H9 (cell line): ENCODE measurements around the gene BNC1. TPM values are rescaled to one million over a fixed set of nuclear protein-coding genes. Genes with fewer than 3 reads are reported as not detected.

ENCODE experiments used
- DNase-seq: peaks from one replicate; pipeline ENCODE4 v3.0.0-alpha.2; 2017
- H2AFZ ChIP-seq: one replicate; pipeline ENCODE4 v1.6.1; 2013; ENCODE audit warnings: mild to moderate bottlenecking, low read length, control low read depth, moderate library complexity
- H2AK5ac ChIP-seq: 2 replicates; pipeline ENCODE4 v1.6.1; 2013; ENCODE audit warnings: low read length, control low read depth, mixed read lengths; ENCODE audit not compliant: insufficient read length
- H2BK120ac ChIP-seq: one replicate; pipeline ENCODE4 v1.6.1; 2013; ENCODE audit warnings: low read depth, mild to moderate bottlenecking, low read length, control low read depth, inconsistent platforms; ENCODE audit not compliant: poor library complexity, severe bottlenecking
- H2BK12ac ChIP-seq: 2 replicates; pipeline ENCODE4 v1.6.1; 2013; ENCODE audit warnings: low read length, control low read depth, mixed read lengths, low read depth; ENCODE audit not compliant: insufficient read length
- H2BK15ac ChIP-seq: 2 replicates; pipeline ENCODE4 v1.6.1; 2013; ENCODE audit warnings: low read depth, low read length, control low read depth
- H2BK20ac ChIP-seq: one replicate; pipeline ENCODE4 v1.6.1; 2013; ENCODE audit warnings: low read depth, mild to moderate bottlenecking, low read length, control low read depth, inconsistent platforms; ENCODE audit not compliant: poor library complexity, severe bottlenecking
- H2BK5ac ChIP-seq: 2 replicates; pipeline ENCODE4 v1.6.1; 2013; ENCODE audit warnings: low read length, control low read depth, mixed read lengths; ENCODE audit not compliant: insufficient read length
- H3K14ac ChIP-seq: 2 replicates; pipeline ENCODE4 v1.6.1; 2013; ENCODE audit warnings: low read length, control low read depth; ENCODE audit not compliant: insufficient read depth
- H3K18ac ChIP-seq: 2 replicates; pipeline ENCODE4 v1.6.1; 2013; ENCODE audit warnings: low read depth, mild to moderate bottlenecking, mixed read lengths, low read length, control low read depth; ENCODE audit not compliant: insufficient read length
- H3K23ac ChIP-seq: 2 replicates; pipeline ENCODE4 v1.6.1; 2013; ENCODE audit warnings: low read length, control low read depth, mixed read lengths, low read depth; ENCODE audit not compliant: insufficient read length
- H3K23me2 ChIP-seq: 2 replicates; pipeline ENCODE4 v1.6.1; 2013; ENCODE audit warnings: low read depth, mild to moderate bottlenecking, mixed read lengths, low read length, control low read depth; ENCODE audit not compliant: insufficient read length, poor library complexity, severe bottlenecking
- H3K27ac ChIP-seq: 2 replicates; pipeline ENCODE4 v1.5.1; 2013; ENCODE audit warnings: low read length, control low read depth, mixed read lengths, low read depth; ENCODE audit not compliant: insufficient read length
- H3K27me3 ChIP-seq: 2 replicates; pipeline ENCODE4 v1.6.1; 2013; ENCODE audit warnings: low read length, control low read depth, inconsistent platforms; ENCODE audit not compliant: insufficient read depth
- H3K4ac ChIP-seq: 2 replicates; pipeline ENCODE4 v1.6.1; 2013; ENCODE audit warnings: low read depth, mild to moderate bottlenecking, control low read depth, inconsistent platforms, low read length, moderate library complexity
- H3K4me1 ChIP-seq: 2 replicates; pipeline ENCODE4 v1.6.1; 2013; ENCODE audit warnings: low read length, control low read depth, inconsistent platforms; ENCODE audit not compliant: insufficient read depth
- H3K4me2 ChIP-seq: 2 replicates; pipeline ENCODE4 v1.6.1; 2013; ENCODE audit warnings: low read length, control low read depth, mixed read lengths; ENCODE audit not compliant: insufficient read length, insufficient read depth
- H3K56ac ChIP-seq: 2 replicates; pipeline ENCODE4 v1.6.1; 2013; ENCODE audit warnings: low read depth, mild to moderate bottlenecking, mixed read lengths, low read length, control low read depth; ENCODE audit not compliant: insufficient read length
- H3K79me1 ChIP-seq: 2 replicates; pipeline ENCODE4 v1.6.1; 2013; ENCODE audit warnings: low read depth, mild to moderate bottlenecking, moderate library complexity, low read length, control low read depth, inconsistent platforms; ENCODE audit not compliant: insufficient read depth, poor library complexity, severe bottlenecking
- H3K79me2 ChIP-seq: 2 replicates; pipeline ENCODE4 v1.6.1; 2013; ENCODE audit warnings: low read length, control low read depth, inconsistent platforms; ENCODE audit not compliant: insufficient read depth
- H3K9ac ChIP-seq: 2 replicates; pipeline ENCODE4 v1.6.1; 2013; ENCODE audit warnings: low read length, control low read depth, mixed read lengths; ENCODE audit not compliant: insufficient read length; ENCODE audit errors: extremely low read depth
- H3K9me3 ChIP-seq: one replicate; pipeline ENCODE4 v1.6.1; 2013; ENCODE audit warnings: low read depth, low read length, inconsistent platforms; ENCODE audit not compliant: control insufficient read depth
- H3T11ph ChIP-seq: one replicate; pipeline ENCODE4 v1.6.1; 2013; ENCODE audit warnings: mild to moderate bottlenecking, low read length, control low read depth, inconsistent platforms
- H4K20me1 ChIP-seq: one replicate; pipeline ENCODE4 v1.6.1; 2013; ENCODE audit not compliant: control insufficient read depth, insufficient read length, insufficient read depth
- H4K5ac ChIP-seq: 2 replicates; pipeline ENCODE4 v1.6.1; 2013; ENCODE audit warnings: low read depth, mild to moderate bottlenecking, mixed read lengths, low read length, control low read depth; ENCODE audit not compliant: insufficient read length
- H4K8ac ChIP-seq: replicated peaks from 2 replicates; pipeline ENCODE4 v1.6.1; 2013; ENCODE audit warnings: low read length, control low read depth, mixed read lengths, low read depth; ENCODE audit not compliant: insufficient read length
- H4K91ac ChIP-seq: 2 replicates; pipeline ENCODE4 v1.6.1; 2013; ENCODE audit warnings: low read depth, mild to moderate bottlenecking, moderate library complexity, mixed read lengths, low read length, control low read depth; ENCODE audit not compliant: insufficient read length
- H3K27ac Mint-ChIP-seq, 3 experiments: 2 replicates in 2 of 3; 3 replicates in 1 of 3; pipeline ENCODE4 v1.8.0; 2020 to 2021; ENCODE audit warnings: mixed read lengths in 3 of 3, mild to moderate bottlenecking in 1 of 3, moderate library complexity in 1 of 3
- H3K27me3 Mint-ChIP-seq: 2 replicates; pipeline ENCODE4 v1.8.0; 2021; ENCODE audit warnings: low read depth, mild to moderate bottlenecking, moderate library complexity, mixed read lengths
- H3K36me3 Mint-ChIP-seq, 3 experiments: 2 replicates in 2 of 3; 3 replicates in 1 of 3; pipeline ENCODE4 v1.8.0; 2020 to 2021; ENCODE audit warnings: low read depth in 3 of 3, mixed read lengths in 3 of 3; ENCODE audit not compliant: insufficient read depth in 1 of 3
- H3K4me1 Mint-ChIP-seq, 2 experiments: 2 replicates each; pipeline ENCODE4 v1.8.0; 2020; ENCODE audit warnings: mixed read lengths in 2 of 2
- H3K4me3 Mint-ChIP-seq, 2 experiments: 2 replicates in 1 of 2; 3 replicates in 1 of 2; pipeline ENCODE4 v1.8.0; 2020 to 2021; ENCODE audit warnings: mild to moderate bottlenecking in 2 of 2, mixed read lengths in 2 of 2, moderate library complexity in 1 of 2
- H3K9me3 Mint-ChIP-seq, 2 experiments: 2 replicates in 1 of 2; 3 replicates in 1 of 2; pipeline ENCODE4 v1.8.0; 2020; ENCODE audit warnings: mild to moderate bottlenecking in 2 of 2, mixed read lengths in 2 of 2, moderate library complexity in 1 of 2
- total RNA-seq: library from RNA; stranded (reverse); gene quantifications from 2 replicates; pipeline ENCODE4 v1.2.1, GENCODE V29; 2021
- TF ChIP-seq, protein P1 (sequence below): fragments of 200-600 bp; sonication (generic); conservative IDR thresholded peaks from 3 replicates; pipeline ENCODE4 v1.8.0; 2021; ENCODE audit warnings: antibody characterized with exemption, mild to moderate bottlenecking

BNC1 gene
- total RNA-seq, 1 experiment from 2014 or later = not detected

DNA sequence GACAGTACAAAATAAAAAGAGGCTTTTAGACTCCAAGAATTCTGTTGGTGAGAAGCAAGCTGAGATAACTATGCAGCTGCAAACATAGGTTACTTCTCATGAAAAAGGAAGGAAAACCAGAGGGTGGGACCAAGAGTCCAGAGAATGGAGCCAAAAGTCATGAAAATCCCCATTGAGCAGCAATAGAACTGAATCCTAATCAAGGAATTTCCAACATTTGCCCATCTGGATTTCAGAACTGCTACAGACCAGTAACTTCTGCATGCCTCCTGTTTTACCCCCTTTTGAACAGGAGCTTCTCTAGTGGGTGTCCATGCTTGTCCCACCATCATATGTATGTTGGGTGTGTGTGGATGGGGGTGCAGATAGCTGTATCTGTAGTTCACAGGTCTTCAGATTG is 33.6 kb upstream of the BNC1 start:
- Histone ChIP-seq H3K79me1 (no peaks in the 10 kb centered on the region), H2BK15ac (no peak overlapping the region), H4K8ac (no peak overlapping the region), H3K27me3 (no peaks in the 10 kb centered on the region), H4K91ac (no peak overlapping the region), H3K14ac (no peak overlapping the region), H3K18ac (no peak overlapping the region), H3K23ac (no peak overlapping the region), H3K4me2 (no peak overlapping the region), H3K9me3 (no peaks in the 10 kb centered on the region), H2AFZ (no peak overlapping the region), H3K9ac (no peak overlapping the region), H2BK12ac (no peak overlapping the region), H3K27ac (no peak overlapping the region), H2BK20ac (no peak overlapping the region), H3K79me2 (no peaks in the 10 kb centered on the region), H3K4me1 (no peaks in the 10 kb centered on the region), H2AK5ac (no peak overlapping the region), H2BK5ac (no peak overlapping the region), H3K4ac (no peak overlapping the region), H3T11ph (no peak overlapping the region), H3K23me2 (no peaks in the 10 kb centered on the region), H3K56ac (no peak overlapping the region), H4K20me1 (no peaks in the 10 kb centered on the region), H2BK120ac (no peak overlapping the region), H4K5ac (no peak overlapping the region)
- peaks cover 0 to under 1% of the 10 kb centered on the region in 2 experiments; a peak in 1 of 5 replicates for H3K9me3 Mint-ChIP-seq
- TF ChIP-seq, protein P1, sequence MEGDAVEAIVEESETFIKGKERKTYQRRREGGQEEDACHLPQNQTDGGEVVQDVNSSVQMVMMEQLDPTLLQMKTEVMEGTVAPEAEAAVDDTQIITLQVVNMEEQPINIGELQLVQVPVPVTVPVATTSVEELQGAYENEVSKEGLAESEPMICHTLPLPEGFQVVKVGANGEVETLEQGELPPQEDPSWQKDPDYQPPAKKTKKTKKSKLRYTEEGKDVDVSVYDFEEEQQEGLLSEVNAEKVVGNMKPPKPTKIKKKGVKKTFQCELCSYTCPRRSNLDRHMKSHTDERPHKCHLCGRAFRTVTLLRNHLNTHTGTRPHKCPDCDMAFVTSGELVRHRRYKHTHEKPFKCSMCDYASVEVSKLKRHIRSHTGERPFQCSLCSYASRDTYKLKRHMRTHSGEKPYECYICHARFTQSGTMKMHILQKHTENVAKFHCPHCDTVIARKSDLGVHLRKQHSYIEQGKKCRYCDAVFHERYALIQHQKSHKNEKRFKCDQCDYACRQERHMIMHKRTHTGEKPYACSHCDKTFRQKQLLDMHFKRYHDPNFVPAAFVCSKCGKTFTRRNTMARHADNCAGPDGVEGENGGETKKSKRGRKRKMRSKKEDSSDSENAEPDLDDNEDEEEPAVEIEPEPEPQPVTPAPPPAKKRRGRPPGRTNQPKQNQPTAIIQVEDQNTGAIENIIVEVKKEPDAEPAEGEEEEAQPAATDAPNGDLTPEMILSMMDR = no peak
- H3K27me3 Mint-ChIP-seq = no peaks in the 10 kb centered on the region; the same call in none of the 2 replicates
- H3K27ac Mint-ChIP-seq = no peak overlapping the region
- H3K4me3 Mint-ChIP-seq = no peak overlapping the region
- DNase-seq = no peak
- peaks cover 10 to 12% of the 10 kb centered on the region in 2 experiments for H3K4me1 Mint-ChIP-seq
- H3K36me3 Mint-ChIP-seq = no peaks in the 10 kb centered on the region; a peak in 1 of 7 replicates
